ENCODE data around the gene MMP11.

DNA sequence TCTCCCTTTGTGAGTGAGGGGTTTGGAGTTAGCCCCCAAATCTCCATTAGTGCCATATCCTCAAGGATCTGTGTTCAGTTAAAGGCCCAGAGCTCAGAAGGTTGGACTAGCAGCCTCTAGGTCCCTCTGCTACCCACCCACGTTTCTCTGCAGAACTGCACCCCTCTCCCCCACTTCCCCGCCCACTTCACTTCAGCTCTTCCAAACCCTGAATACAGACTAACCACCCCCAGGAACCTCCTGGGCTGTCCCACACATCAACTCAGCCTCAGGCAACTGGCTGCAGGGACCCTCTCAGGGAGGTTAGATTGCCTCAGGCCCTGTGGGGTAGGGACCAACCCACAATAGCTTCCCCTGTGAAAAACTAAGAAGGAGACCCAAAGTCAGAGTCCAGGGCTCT lies 19.3 kb upstream of the MMP11 start:
- TF ChIP-seq POLR2A (IDR thresholded peaks at IDR 0.05; ENCODE audit: low read depth, low read length) (no peak), SMC3 (IDR thresholded peaks at IDR 0.05; ENCODE audit: low read depth, low read length) (no peak), MAFK (IDR thresholded peaks at IDR 0.05; ENCODE audit: low read depth, low read length) (no peak), BHLHE40 (IDR thresholded peaks at IDR 0.05; ENCODE audit: low read depth, low read length) (no peak), RCOR1 (IDR thresholded peaks at IDR 0.05; ENCODE audit: insufficient replicate concordance, low read length) (no peak), RFX5 (IDR thresholded peaks at IDR 0.05; ENCODE audit: low read depth, low read length) (no peak), RAD21 (IDR thresholded peaks at IDR 0.05; ENCODE audit: low read length) (no peak), MXI1 (IDR thresholded peaks at IDR 0.05; ENCODE audit: borderline replicate concordance, low read depth, low read length) (no peak), CEBPB (IDR thresholded peaks at IDR 0.05; ENCODE audit: low read depth, low read length) (no peak), MAZ (IDR thresholded peaks at IDR 0.05; ENCODE audit: borderline replicate concordance, low read depth, low read length) (no peak), FOS (IDR thresholded peaks at IDR 0.05; ENCODE audit: low read depth, low read length) (no peak)
- TF ChIP-seq, protein P1, sequence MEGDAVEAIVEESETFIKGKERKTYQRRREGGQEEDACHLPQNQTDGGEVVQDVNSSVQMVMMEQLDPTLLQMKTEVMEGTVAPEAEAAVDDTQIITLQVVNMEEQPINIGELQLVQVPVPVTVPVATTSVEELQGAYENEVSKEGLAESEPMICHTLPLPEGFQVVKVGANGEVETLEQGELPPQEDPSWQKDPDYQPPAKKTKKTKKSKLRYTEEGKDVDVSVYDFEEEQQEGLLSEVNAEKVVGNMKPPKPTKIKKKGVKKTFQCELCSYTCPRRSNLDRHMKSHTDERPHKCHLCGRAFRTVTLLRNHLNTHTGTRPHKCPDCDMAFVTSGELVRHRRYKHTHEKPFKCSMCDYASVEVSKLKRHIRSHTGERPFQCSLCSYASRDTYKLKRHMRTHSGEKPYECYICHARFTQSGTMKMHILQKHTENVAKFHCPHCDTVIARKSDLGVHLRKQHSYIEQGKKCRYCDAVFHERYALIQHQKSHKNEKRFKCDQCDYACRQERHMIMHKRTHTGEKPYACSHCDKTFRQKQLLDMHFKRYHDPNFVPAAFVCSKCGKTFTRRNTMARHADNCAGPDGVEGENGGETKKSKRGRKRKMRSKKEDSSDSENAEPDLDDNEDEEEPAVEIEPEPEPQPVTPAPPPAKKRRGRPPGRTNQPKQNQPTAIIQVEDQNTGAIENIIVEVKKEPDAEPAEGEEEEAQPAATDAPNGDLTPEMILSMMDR (conservative IDR thresholded peaks at IDR 0.05; ENCODE audit: low read depth, low read length) = no peak
- TF ChIP-seq, protein P2, sequence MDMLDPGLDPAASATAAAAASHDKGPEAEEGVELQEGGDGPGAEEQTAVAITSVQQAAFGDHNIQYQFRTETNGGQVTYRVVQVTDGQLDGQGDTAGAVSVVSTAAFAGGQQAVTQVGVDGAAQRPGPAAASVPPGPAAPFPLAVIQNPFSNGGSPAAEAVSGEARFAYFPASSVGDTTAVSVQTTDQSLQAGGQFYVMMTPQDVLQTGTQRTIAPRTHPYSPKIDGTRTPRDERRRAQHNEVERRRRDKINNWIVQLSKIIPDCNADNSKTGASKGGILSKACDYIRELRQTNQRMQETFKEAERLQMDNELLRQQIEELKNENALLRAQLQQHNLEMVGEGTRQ (IDR thresholded peaks at IDR 0.05; ENCODE audit: low read depth, low read length) = no peak
- TF ChIP-seq, protein P3, sequence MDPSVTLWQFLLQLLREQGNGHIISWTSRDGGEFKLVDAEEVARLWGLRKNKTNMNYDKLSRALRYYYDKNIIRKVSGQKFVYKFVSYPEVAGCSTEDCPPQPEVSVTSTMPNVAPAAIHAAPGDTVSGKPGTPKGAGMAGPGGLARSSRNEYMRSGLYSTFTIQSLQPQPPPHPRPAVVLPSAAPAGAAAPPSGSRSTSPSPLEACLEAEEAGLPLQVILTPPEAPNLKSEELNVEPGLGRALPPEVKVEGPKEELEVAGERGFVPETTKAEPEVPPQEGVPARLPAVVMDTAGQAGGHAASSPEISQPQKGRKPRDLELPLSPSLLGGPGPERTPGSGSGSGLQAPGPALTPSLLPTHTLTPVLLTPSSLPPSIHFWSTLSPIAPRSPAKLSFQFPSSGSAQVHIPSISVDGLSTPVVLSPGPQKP (IDR thresholded peaks at IDR 0.05; ENCODE audit: borderline replicate concordance, low read depth, low read length) = no peak

Measured in IMR-90 (cell line).